CD1c-positive myeloid dendritic cell (primary cell): ENCODE data around the gene KIF1C.
"Not testable (repeated sequence)": the region's sequence is repeated elsewhere in the genome, so short reads cannot be mapped to it uniquely, and the experiment has no call there.

ENCODE experiments used
- DNase-seq: peaks from one replicate; pipeline ENCODE4 v3.0.0-alpha.2; 2016; ENCODE audit errors: extremely low spot score

KIF1C gene

GRCh38 chr17:5044630-5045029 lies 46.9 kb downstream of the KIF1C start:
- DNase-seq, result no peak

GRCh38 chr17:5045496-5045895 lies 47.7 kb downstream of the KIF1C start:
- DNase-seq, result no peak

GRCh38 chr17:5047446-5047845 lies 49.7 kb downstream of the KIF1C start:
- DNase-seq, result no peak

GRCh38 chr17:5049314-5049841 lies 51.6 kb downstream of the KIF1C start:
- DNase-seq, result peak; percentile 28

- DNase-seq, result no peak
These were observed 52.5 kb downstream of the KIF1C start for GRCh38 chr17:5050278-5050677.

- no peak for DNase-seq
These were observed 57.8 kb downstream of the KIF1C start for GRCh38 chr17:5055543-5055942.

GRCh38 chr17:5065227-5065744 lies 67.5 kb downstream of the KIF1C start:
- no peak for DNase-seq

- DNase-seq, result no peak
These were observed 70.5 kb downstream of the KIF1C start for GRCh38 chr17:5068236-5068635.

GRCh38 chr17:5069724-5070123 lies 72.0 kb downstream of the KIF1C start:
- DNase-seq, result no peak

GRCh38 chr17:5075472-5075871 lies 77.7 kb downstream of the KIF1C start:
- not testable (repeated sequence) for DNase-seq

GRCh38 chr17:5077275-5077674 lies 79.5 kb downstream of the KIF1C start:
- not testable (repeated sequence) for DNase-seq

- no peak for DNase-seq
These were observed 80.0 kb downstream of the KIF1C start for GRCh38 chr17:5077781-5078105.
